ENCODE data around the gene UPK3BL1. TPM values are rescaled to one million over a fixed set of nuclear protein-coding genes. Genes with fewer than 3 reads are reported as not detected.
"Not testable (repeated sequence)": the region's sequence is repeated elsewhere in the genome, so short reads cannot be mapped to it uniquely, and the experiment has no call there.

Gene UPK3BL1
- total and polyA plus RNA-seq, 5 experiments from 2014 or later = 22.4 to 77.3 (median 32.6) TPM

GRCh38 chr7:102614346-102614697 lies 28.3 kb downstream of the UPK3BL1 start:
- H3K4me3 Mint-ChIP-seq, H3K9me3 Mint-ChIP-seq, DNase-seq, H3K27ac Mint-ChIP-seq, H3K36me3 Mint-ChIP-seq, H3K4me1 Mint-ChIP-seq, ATAC-seq, POLR2A ChIA-PET, H3K27me3 Mint-ChIP-seq: not testable (repeated sequence)

GRCh38 chr7:102613575-102614345 lies 28.8 kb downstream of the UPK3BL1 start:
- H3K27me3 Mint-ChIP-seq, POLR2A ChIA-PET, H3K9me3 Mint-ChIP-seq, ATAC-seq, H3K4me1 Mint-ChIP-seq, H3K36me3 Mint-ChIP-seq, H3K4me3 Mint-ChIP-seq, H3K27ac Mint-ChIP-seq, DNase-seq: not testable (repeated sequence)

- POLR2A ChIA-PET, ATAC-seq, H3K27me3 Mint-ChIP-seq, H3K9me3 Mint-ChIP-seq, H3K4me1 Mint-ChIP-seq, H3K36me3 Mint-ChIP-seq, H3K27ac Mint-ChIP-seq: not testable (repeated sequence)
- peak overlapping the region in 2 of 10 donors; percentile 30 to 60 for H3K4me3 Mint-ChIP-seq
- DNase-seq = peak in 3 of 10 donors; percentile 9 to 51 (median 26)
Measured at GRCh38 chr7:102611675-102612325, 30.8 kb downstream of the UPK3BL1 start.

GRCh38 chr7:102611013-102611674 lies 31.4 kb downstream of the UPK3BL1 start:
- POLR2A ChIA-PET, H3K27me3 Mint-ChIP-seq, H3K4me1 Mint-ChIP-seq, H3K27ac Mint-ChIP-seq, H3K4me3 Mint-ChIP-seq, H3K36me3 Mint-ChIP-seq, H3K9me3 Mint-ChIP-seq, DNase-seq: not testable (repeated sequence)
- ATAC-seq = peak; percentile 81 to 87

- H3K36me3 Mint-ChIP-seq, DNase-seq, POLR2A ChIA-PET, H3K27ac Mint-ChIP-seq, H3K4me3 Mint-ChIP-seq, H3K4me1 Mint-ChIP-seq, H3K9me3 Mint-ChIP-seq, ATAC-seq, H3K27me3 Mint-ChIP-seq: not testable (repeated sequence)
Measured at GRCh38 chr7:102610441-102610840, 32.1 kb downstream of the UPK3BL1 start.

GRCh38 chr7:102609734-102610133 lies 32.9 kb downstream of the UPK3BL1 start:
- H3K9me3 Mint-ChIP-seq, H3K27me3 Mint-ChIP-seq, H3K4me3 Mint-ChIP-seq, ATAC-seq, H3K4me1 Mint-ChIP-seq, H3K36me3 Mint-ChIP-seq, H3K27ac Mint-ChIP-seq, POLR2A ChIA-PET: not testable (repeated sequence)
- DNase-seq = peak in 1 of 10 donors; percentile 43

- H3K4me1 Mint-ChIP-seq, POLR2A ChIA-PET, H3K4me3 Mint-ChIP-seq, DNase-seq, H3K36me3 Mint-ChIP-seq, H3K27me3 Mint-ChIP-seq, ATAC-seq, H3K27ac Mint-ChIP-seq, H3K9me3 Mint-ChIP-seq: not testable (repeated sequence)
Measured at GRCh38 chr7:102606848-102607247, 35.7 kb downstream of the UPK3BL1 start.

- H3K27ac Mint-ChIP-seq, POLR2A ChIA-PET, H3K36me3 Mint-ChIP-seq, H3K27me3 Mint-ChIP-seq, ATAC-seq, H3K4me1 Mint-ChIP-seq, H3K9me3 Mint-ChIP-seq, DNase-seq, H3K4me3 Mint-ChIP-seq: not testable (repeated sequence)
Measured at GRCh38 chr7:102604431-102605145, 38.0 kb downstream of the UPK3BL1 start.

- H3K36me3 Mint-ChIP-seq, ATAC-seq, DNase-seq, H3K27me3 Mint-ChIP-seq, POLR2A ChIA-PET, H3K27ac Mint-ChIP-seq, H3K4me1 Mint-ChIP-seq, H3K4me3 Mint-ChIP-seq, H3K9me3 Mint-ChIP-seq: not testable (repeated sequence)
Measured at GRCh38 chr7:102602317-102602716, 40.3 kb downstream of the UPK3BL1 start.

GRCh38 chr7:102599699-102600098 lies 42.9 kb downstream of the UPK3BL1 start:
- H3K4me3 Mint-ChIP-seq, H3K9me3 Mint-ChIP-seq, DNase-seq, ATAC-seq, H3K36me3 Mint-ChIP-seq, H3K27ac Mint-ChIP-seq, POLR2A ChIA-PET, H3K27me3 Mint-ChIP-seq, H3K4me1 Mint-ChIP-seq: not testable (repeated sequence)

GRCh38 chr7:102596036-102596435 lies 46.6 kb downstream of the UPK3BL1 start:
- H3K9me3 Mint-ChIP-seq, H3K4me3 Mint-ChIP-seq, POLR2A ChIA-PET, H3K27me3 Mint-ChIP-seq, DNase-seq, H3K4me1 Mint-ChIP-seq, H3K36me3 Mint-ChIP-seq, H3K27ac Mint-ChIP-seq, ATAC-seq: not testable (repeated sequence)

- H3K4me1 Mint-ChIP-seq, H3K27me3 Mint-ChIP-seq, POLR2A ChIA-PET, H3K9me3 Mint-ChIP-seq, H3K36me3 Mint-ChIP-seq, H3K4me3 Mint-ChIP-seq, DNase-seq, H3K27ac Mint-ChIP-seq: not testable (repeated sequence)
- peak; percentile 65 to 74 for ATAC-seq
Measured at GRCh38 chr7:102593637-102594334, 48.8 kb downstream of the UPK3BL1 start.
